Endometrium (tissue), 2 donors: ENCODE results near the gene BDH1.
"Not testable (repeated sequence)": the region's sequence is repeated elsewhere in the genome, so short reads cannot be mapped to it uniquely, and the experiment has no call there.

Experiments
- FAIRE-seq: peaks from 2 replicates; lab custom pipeline; 2012; peaks lifted over from hg19 to GRCh38; lab: Jason Lieb, UNC
- donor health status: control.
- donor health status: control.

BDH1 gene

GRCh38 chr3:197555281-197556261, at the start of gene BDH1:
BDH1 (minus strand) TSS chr3:197555968; CDS start chr3:197546443, 9,525 bp downstream.
- no peak for FAIRE-seq

- no peak for FAIRE-seq
These were observed 47.7 kb upstream of the BDH1 start for GRCh38 chr3:197603317-197603933.

- not testable (repeated sequence) for FAIRE-seq
These were observed 46.6 kb upstream of the BDH1 start for GRCh38 chr3:197602351-197602750.

- not testable (repeated sequence) for FAIRE-seq
These were observed 45.7 kb upstream of the BDH1 start for GRCh38 chr3:197601566-197601840.

- FAIRE-seq: no peak
These were observed 45.2 kb upstream of the BDH1 start for GRCh38 chr3:197600796-197601565.

- no peak for FAIRE-seq
These were observed 43.5 kb upstream of the BDH1 start for GRCh38 chr3:197599089-197599765.

- no peak for FAIRE-seq
These were observed 42.7 kb upstream of the BDH1 start for GRCh38 chr3:197598404-197598980.

GRCh38 chr3:197597335-197597734, 41.6 kb upstream of the BDH1 start:
- no peak for FAIRE-seq

- no peak for FAIRE-seq
These were observed 39.9 kb upstream of the BDH1 start for GRCh38 chr3:197595470-197596185.

- no peak for FAIRE-seq
These were observed 37.2 kb upstream of the BDH1 start for GRCh38 chr3:197593046-197593380.

- FAIRE-seq: no peak
These were observed 36.7 kb upstream of the BDH1 start for GRCh38 chr3:197592361-197593045.

- FAIRE-seq: no peak
These were observed 36.0 kb upstream of the BDH1 start for GRCh38 chr3:197591816-197592215.

GRCh38 chr3:197590313-197590962, 34.7 kb upstream of the BDH1 start:
- FAIRE-seq: no peak

- FAIRE-seq: no peak
These were observed 33.8 kb upstream of the BDH1 start for GRCh38 chr3:197589545-197589944.

- FAIRE-seq: not testable (repeated sequence)
These were observed 31.0 kb upstream of the BDH1 start for GRCh38 chr3:197586768-197587167.

GRCh38 chr3:197586181-197586580, 30.4 kb upstream of the BDH1 start:
- FAIRE-seq: no peak

GRCh38 chr3:197584733-197585132, 29.0 kb upstream of the BDH1 start:
- FAIRE-seq: no peak

GRCh38 chr3:197583371-197583770, 27.6 kb upstream of the BDH1 start:
- FAIRE-seq: no peak

GRCh38 chr3:197580253-197580691, 24.5 kb upstream of the BDH1 start:
- no peak for FAIRE-seq

GRCh38 chr3:197578376-197578775, 22.6 kb upstream of the BDH1 start:
- no peak for FAIRE-seq
